Ascending aorta (tissue), 2 donors: ENCODE measurements around the gene CTSW. TPM values are rescaled to one million over a fixed set of nuclear protein-coding genes. Genes with fewer than 3 reads are reported as not detected.

ENCODE experiments used
- DNase-seq, 2 donors: peaks; one replicate each; pipeline ENCODE4 v3.0.0-alpha.2; 2019; ENCODE audit warnings: low spot score in 2 of 2
- H3K27ac ChIP-seq, 2 donors: fragments of 200-600 bp; sonication (generic); one replicate each; pipeline ENCODE4 v1.5.1; 2016 to 2017; ENCODE audit warnings: mild to moderate bottlenecking in 1 of 2
- H3K27me3 ChIP-seq: fragments of 200-600 bp; sonication (generic); one replicate; pipeline ENCODE4 v1.5.1; 2017
- H3K36me3 ChIP-seq, 2 donors: fragments of 200-600 bp; sonication (generic); one replicate each; pipeline ENCODE4 v1.5.1; 2016
- H3K4me1 ChIP-seq, 2 donors: fragments of 200-600 bp; sonication (generic); one replicate each; pipeline ENCODE4 v1.5.1; 2016 to 2017; ENCODE audit warnings: mild to moderate bottlenecking in 1 of 2
- H3K4me3 ChIP-seq, 2 donors: fragments of 200-600 bp; sonication (generic); one replicate each; pipeline ENCODE4 v1.5.1; 2016 to 2017; ENCODE audit warnings: mild to moderate bottlenecking in 1 of 2
- H3K9me3 ChIP-seq, 2 donors: fragments of 200-600 bp; sonication (generic); one replicate each; pipeline ENCODE4 v1.5.1; 2016
- intact Hi-C: fragments of 100-400 bp; cut with DNase I; formaldehyde crosslinking; loops from one replicate; pipeline ENCODE4 v1.15.1; 2023
- total RNA-seq: library from RNA; depleted of rRNA; stranded (reverse); fragments of >200 nt; gene quantifications from one replicate; pipeline ENCODE4 v1.1.0, GENCODE V29; 2016
- TF ChIP-seq, protein P1 (sequence below), 3 experiments: fragments of 200-600 bp in 2 of 3; fragments of 450-650 bp in 1 of 3; sonication (generic) in 2 of 3; IDR thresholded peaks; one replicate each; pipeline ENCODE4 v1.5.1; 2016 to 2019; ENCODE audit warnings: antibody characterized with exemption in 3 of 3, mild to moderate bottlenecking in 1 of 3, moderate library complexity in 1 of 3

CTSW gene
- total RNA-seq, 1 donor from 2014 or later: not detected

DNA sequence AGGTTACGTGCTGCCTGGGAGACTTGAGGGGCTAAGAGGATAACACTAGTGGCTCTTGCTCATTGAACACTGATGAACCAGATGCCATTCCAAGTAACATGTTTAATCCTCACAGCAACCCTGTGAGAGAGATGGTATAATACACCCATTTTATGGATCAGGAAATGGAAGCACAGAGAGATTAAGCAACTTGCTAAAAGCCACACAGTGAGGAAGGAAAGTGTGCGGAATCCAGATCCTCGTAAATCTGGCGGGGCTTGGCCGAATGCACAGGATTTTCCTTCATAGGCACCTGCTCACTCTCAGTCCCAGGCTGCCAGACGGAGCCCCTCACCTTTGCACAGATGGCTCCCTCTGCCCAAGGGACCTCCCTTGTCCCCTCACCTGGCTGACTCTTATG lies 28.2 kb downstream of the CTSW start:
- no peak for DNase-seq
- Histone ChIP-seq H3K4me3 (no peak overlapping the region), H3K4me1 (peaks cover 4 to 18% of the 10 kb centered on the region in 2 donors), H3K9me3 (no peaks in the 10 kb centered on the region), H3K27ac (no peak overlapping the region), H3K36me3 (no peaks in the 10 kb centered on the region), H3K27me3 (no peaks in the 10 kb centered on the region)
- intact Hi-C loops: no loop called here
- TF ChIP-seq, protein P1, sequence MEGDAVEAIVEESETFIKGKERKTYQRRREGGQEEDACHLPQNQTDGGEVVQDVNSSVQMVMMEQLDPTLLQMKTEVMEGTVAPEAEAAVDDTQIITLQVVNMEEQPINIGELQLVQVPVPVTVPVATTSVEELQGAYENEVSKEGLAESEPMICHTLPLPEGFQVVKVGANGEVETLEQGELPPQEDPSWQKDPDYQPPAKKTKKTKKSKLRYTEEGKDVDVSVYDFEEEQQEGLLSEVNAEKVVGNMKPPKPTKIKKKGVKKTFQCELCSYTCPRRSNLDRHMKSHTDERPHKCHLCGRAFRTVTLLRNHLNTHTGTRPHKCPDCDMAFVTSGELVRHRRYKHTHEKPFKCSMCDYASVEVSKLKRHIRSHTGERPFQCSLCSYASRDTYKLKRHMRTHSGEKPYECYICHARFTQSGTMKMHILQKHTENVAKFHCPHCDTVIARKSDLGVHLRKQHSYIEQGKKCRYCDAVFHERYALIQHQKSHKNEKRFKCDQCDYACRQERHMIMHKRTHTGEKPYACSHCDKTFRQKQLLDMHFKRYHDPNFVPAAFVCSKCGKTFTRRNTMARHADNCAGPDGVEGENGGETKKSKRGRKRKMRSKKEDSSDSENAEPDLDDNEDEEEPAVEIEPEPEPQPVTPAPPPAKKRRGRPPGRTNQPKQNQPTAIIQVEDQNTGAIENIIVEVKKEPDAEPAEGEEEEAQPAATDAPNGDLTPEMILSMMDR (IDR thresholded peaks at IDR 0.05): no peak

DNA sequence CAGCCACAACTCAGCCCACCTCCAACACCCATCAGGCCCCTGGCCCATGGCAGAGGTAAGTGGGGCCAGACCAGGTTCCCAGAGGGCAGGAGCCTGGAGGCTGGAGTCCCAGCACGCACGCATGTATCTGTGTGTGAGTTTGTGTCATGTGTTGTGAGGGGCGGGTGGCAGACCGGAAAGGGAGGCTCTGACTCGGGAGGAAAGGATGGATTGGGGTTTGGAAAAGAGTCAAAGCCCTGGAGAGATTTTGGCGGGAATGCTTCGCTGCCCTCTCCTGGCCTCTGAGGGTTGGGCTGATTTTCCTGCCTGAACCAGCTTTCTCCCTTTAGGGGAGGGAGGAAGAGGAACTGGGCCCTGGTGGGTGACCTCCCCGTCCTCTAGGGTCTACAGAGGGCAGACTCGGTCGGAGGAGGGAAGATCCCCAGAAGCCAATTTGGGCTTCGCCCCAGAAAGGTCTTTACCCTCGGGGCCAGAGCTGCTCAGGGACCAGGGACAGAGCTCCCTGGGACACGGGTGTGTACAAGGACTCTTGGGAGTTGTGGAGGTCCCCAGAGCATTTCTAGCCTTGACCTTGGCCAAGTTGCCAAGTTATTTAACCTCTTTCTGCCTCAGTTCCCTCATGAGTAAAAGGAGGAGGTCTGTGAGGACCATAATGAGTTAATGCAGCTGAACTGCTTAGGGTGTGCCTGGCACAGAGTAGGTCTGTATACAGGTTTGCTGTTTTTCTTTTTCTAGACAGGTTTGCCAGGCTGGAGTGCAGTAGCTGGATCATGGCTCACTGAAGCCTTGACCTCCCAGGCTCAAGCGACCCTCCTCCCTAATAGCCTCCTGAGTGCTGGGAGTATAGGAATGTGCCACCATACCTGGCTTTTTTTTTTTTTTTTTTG lies 32.3 kb downstream of the CTSW start:
- no peak overlapping the region for H3K4me3 ChIP-seq
- peak overlapping the region; percentile 35 to 72 for H3K27ac ChIP-seq
- H3K4me1 ChIP-seq: peaks cover 21 to 42% of the 10 kb centered on the region in 2 donors
- no peaks in the 10 kb centered on the region for H3K36me3 ChIP-seq
- TF ChIP-seq, protein P1 (IDR thresholded peaks at IDR 0.05): peak; percentile 43 to 53 (median 47)
- no peaks in the 10 kb centered on the region for H3K27me3 ChIP-seq
- no peaks in the 10 kb centered on the region for H3K9me3 ChIP-seq
- DNase-seq: peak in 1 of 2 donors; percentile 90
- intact Hi-C loops: loop anchor here (1.0 kb wide), 1 partner anchor 12 kb away; the partner anchor contains the start of gene FOSL1

DNA sequence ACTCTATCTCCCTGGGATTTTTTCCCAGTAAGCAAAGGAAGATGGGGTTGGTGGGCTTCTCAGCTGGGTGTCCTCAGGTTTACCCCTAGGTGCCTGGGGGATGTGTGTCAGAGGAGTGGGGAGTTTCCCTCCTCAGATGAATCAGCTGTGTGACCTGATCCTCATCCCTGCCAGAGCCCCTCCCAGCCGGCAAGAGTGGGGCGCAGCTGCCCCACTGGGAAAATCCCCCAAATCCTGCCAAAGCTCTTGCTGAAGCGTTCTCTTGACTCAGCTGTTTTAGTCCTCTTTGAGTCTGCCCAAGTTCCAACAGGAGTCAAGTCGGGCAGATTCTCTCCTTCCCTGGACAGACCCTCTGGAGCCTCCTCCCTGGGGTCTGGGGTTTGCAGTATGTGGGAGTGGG lies 33.2 kb downstream of the CTSW start:
- Histone ChIP-seq H3K36me3 (no peaks in the 10 kb centered on the region), H3K4me1 (peaks cover 29 to 52% of the 10 kb centered on the region in 2 donors), H3K4me3 (no peak overlapping the region), H3K27ac (peak overlapping the region; percentile 5 to 64), H3K27me3 (no peaks in the 10 kb centered on the region), H3K9me3 (no peaks in the 10 kb centered on the region)
- TF ChIP-seq, protein P1 (IDR thresholded peaks at IDR 0.05): no peak
- intact Hi-C loops: no loop called here
- no peak for DNase-seq

DNA sequence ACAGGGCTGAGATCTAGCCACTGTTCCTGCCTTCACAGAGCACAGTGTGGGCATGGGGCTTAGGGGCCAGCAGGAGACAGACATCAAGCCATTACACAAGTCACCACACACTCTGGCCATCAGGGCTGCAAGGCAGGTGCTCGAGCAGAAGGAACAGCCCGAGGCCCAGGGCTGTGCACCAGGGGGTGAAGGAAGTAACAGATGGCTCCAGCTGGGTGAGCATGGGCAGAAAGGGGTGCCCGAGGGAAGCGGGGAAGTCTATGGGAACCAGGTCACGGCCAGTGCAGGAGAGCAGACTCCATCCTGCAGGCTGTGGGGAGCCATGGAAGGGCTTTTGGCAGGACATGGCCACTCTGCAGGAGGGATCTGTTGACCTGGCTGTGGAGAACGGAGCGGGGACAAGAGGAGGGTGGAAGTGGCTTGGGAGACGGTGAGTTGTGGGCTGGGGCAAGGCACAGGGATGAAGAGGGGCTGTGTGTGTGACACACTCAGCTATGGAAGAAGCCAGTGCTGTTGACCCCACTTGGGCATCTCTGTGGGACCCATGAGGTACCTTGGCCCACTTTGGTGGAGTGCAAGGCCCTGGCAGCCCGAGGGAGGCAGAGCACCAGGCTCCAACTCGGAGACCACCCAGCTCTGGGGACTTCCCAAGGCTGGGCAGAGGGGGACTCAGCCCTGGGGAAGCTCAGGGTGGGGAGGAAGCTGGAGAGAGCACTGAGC lies 35.6 kb downstream of the CTSW start:
- intact Hi-C loops: loop anchor here (1.0 to 5.0 kb wide), 2 partner anchors 14 to 253 kb away; partner anchors contain the start of gene RELA
- peak overlapping the region in 1 of 2 donors; percentile 20 for H3K4me3 ChIP-seq
- peak overlapping the region; percentile 96 to 98 for H3K27ac ChIP-seq
- no peaks in the 10 kb centered on the region for H3K9me3 ChIP-seq
- DNase-seq: no peak
- H3K27me3 ChIP-seq: no peaks in the 10 kb centered on the region
- TF ChIP-seq, protein P1 (IDR thresholded peaks at IDR 0.05): no peak
- peaks cover 38 to 56% of the 10 kb centered on the region in 2 donors for H3K4me1 ChIP-seq
- H3K36me3 ChIP-seq: no peaks in the 10 kb centered on the region

DNA sequence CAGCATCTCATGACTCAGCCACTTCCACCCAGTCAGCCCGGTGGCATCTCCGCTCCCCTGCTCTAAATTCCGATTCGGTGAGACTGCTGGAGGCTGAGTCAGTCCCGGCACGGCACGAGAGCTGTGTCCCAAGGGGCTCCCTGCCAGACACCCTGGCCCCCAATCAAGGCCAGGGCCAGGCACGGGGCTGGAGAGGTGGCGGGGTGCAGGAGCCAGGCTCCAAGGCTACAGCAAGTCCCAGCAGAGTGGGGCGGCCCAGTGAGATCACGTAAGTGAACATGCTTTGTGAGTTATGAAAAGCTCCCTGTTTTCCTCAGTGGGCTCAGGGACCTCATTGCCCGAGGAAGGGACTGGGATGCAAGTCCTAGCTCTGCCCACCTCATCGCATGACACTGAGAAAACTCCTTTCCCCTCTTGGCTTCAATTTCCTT lies 36.2 kb downstream of the CTSW start:
- Histone ChIP-seq H3K4me3 (peak overlapping the region in 1 of 2 donors; percentile 98), H3K27me3 (no peaks in the 10 kb centered on the region), H3K36me3 (no peaks in the 10 kb centered on the region), H3K27ac (peak overlapping the region; percentile 96 to 98), H3K4me1 (peaks cover 44 to 62% of the 10 kb centered on the region in 2 donors), H3K9me3 (no peaks in the 10 kb centered on the region)
- DNase-seq: peak; percentile 86 to 97
- intact Hi-C loops: loop anchor here (1.0 to 5.0 kb wide), 2 partner anchors 15 to 254 kb away; partner anchors contain the start of gene RELA
- TF ChIP-seq, protein P1 (IDR thresholded peaks at IDR 0.05): no peak
